Stimulated activated naive CD4-positive, alpha-beta T cell (primary cell): ENCODE measurements around the gene TOP1.
A peak's percentile ranks its signal among the peaks of the same experiment; 100 is the strongest.

ENCODE experiments used
- DNase-seq, 6 experiments: peaks; one replicate each; lab custom pipeline; 2025; lab: John Stamatoyannopoulos, UW

Gene TOP1

GRCh38 chr20:41028359-41029149, at the start of gene TOP1:
Gene TOP1 (plus strand): TSS chr20:41028822. CDS start chr20:41029068, 246 bp downstream.
- peak; percentile 97 to 100 (median 99) for DNase-seq

GRCh38 chr20:40979247-40979646, 49.4 kb upstream of the TOP1 start:
- no peak for DNase-seq

- DNase-seq = no peak
Observed at GRCh38 chr20:40980106-40980827, 48.4 kb upstream of the TOP1 start.

- DNase-seq = no peak
Observed at GRCh38 chr20:40980828-40981310, 47.8 kb upstream of the TOP1 start.

GRCh38 chr20:40982415-40983145, 46.0 kb upstream of the TOP1 start:
- DNase-seq = no peak

GRCh38 chr20:40983898-40984297, 44.7 kb upstream of the TOP1 start:
- no peak for DNase-seq

GRCh38 chr20:40984496-40984895, 44.1 kb upstream of the TOP1 start:
- no peak for DNase-seq

GRCh38 chr20:40986774-40987173, 41.8 kb upstream of the TOP1 start:
- no peak for DNase-seq

- DNase-seq = peak; percentile 12 to 54 (median 34)
Observed at GRCh38 chr20:40990542-40991120, 38.0 kb upstream of the TOP1 start.

- DNase-seq = peak in 3 of 6 experiments; percentile 15 to 33 (median 20)
Observed at GRCh38 chr20:40991181-40991889, 37.3 kb upstream of the TOP1 start.

- DNase-seq = no peak
Observed at GRCh38 chr20:40992349-40993113, 36.1 kb upstream of the TOP1 start.

- no peak for DNase-seq
Observed at GRCh38 chr20:40993794-40994540, 34.7 kb upstream of the TOP1 start.

GRCh38 chr20:40996326-40996725, 32.3 kb upstream of the TOP1 start:
- DNase-seq = no peak

- no peak for DNase-seq
Observed at GRCh38 chr20:40997116-40997515, 31.5 kb upstream of the TOP1 start.

GRCh38 chr20:40999841-41000240, 28.8 kb upstream of the TOP1 start:
- no peak for DNase-seq

- DNase-seq = no peak
Observed at GRCh38 chr20:41000628-41001027, 28.0 kb upstream of the TOP1 start.

- DNase-seq = no peak
Observed at GRCh38 chr20:41001497-41001896, 27.1 kb upstream of the TOP1 start.

GRCh38 chr20:41002842-41003142, 25.8 kb upstream of the TOP1 start:
- no peak for DNase-seq

- peak in 3 of 6 experiments; percentile 4 to 28 (median 23) for DNase-seq
Observed at GRCh38 chr20:41003143-41003935, 25.3 kb upstream of the TOP1 start.
